Measurements from ENCODE around the gene RWDD1. TPM values are rescaled to one million over a fixed set of nuclear protein-coding genes. Genes with fewer than 3 reads are reported as not detected.

RWDD1 gene
- total RNA-seq, 5 donors from 2014 or later (not counting 1 experiment from before 2014, with no cell fraction given) = 29.3 to 48.9 (median 35.8) TPM

DNA sequence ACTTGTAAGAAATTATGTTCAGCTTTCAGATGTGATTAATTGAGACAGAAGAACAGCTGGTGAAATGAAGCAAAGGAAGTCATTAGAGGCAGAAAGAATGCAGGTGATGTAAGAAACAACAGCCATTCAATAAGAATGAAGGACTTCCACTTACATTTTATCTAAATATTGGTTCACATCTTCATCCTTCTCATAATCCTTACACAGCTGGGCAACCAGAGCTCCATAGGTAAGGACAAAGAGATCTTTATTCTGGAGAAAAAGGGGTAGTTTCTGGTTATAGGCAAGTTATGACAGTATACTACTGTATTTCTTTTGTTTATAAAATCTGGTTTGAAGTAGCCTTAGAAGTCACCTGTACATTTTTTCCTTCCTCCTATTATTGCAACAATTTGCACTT is 28.2 kb upstream of the RWDD1 start:
- H3K27me3 ChIP-seq (replicated peaks in 1 of 2; ENCODE audit: control insufficient read depth in 2 of 2, extremely low read depth in 1 of 2, insufficient read depth in 2 of 2, low read length in 1 of 2) = peaks cover 0 to 3% of the 10 kb centered on the region in 2 experiments
- H3K36me3 Mint-ChIP-seq = no peaks in the 10 kb centered on the region
- no peak overlapping the region for H3K27ac ChIP-seq (ENCODE audit: low read length)
- ChIA-PET POLR2A (no interaction called here), CTCF (interaction anchor here (1.0 to 2.2 kb wide), 3 partner anchors 9 to 330 kb away, joined by 3 to 8 read pairs (median 3); no protein-coding TSS in a partner anchor)
- H3K4me3 ChIP-seq (ENCODE audit: control insufficient read depth in 1 of 2, extremely low read depth in 1 of 2, low read length in 1 of 2) = no peak overlapping the region
- no peaks in the 10 kb centered on the region for H3K4me1 Mint-ChIP-seq
- peaks cover 18 to 23% of the 10 kb centered on the region in 2 donors for H3K27me3 Mint-ChIP-seq
- ATAC-seq (replicated peaks in 1 of 4) (no peak), DNase-seq (no peak)
- no peaks in the 10 kb centered on the region for H3K9me3 ChIP-seq
- no peaks in the 10 kb centered on the region for H3K4me1 ChIP-seq (ENCODE audit: control insufficient read depth in 1 of 2, extremely low read depth in 1 of 2, insufficient read depth in 2 of 2, low read length in 2 of 2)
- H3K27ac Mint-ChIP-seq = no peak overlapping the region
- no peak overlapping the region for H3K4me3 Mint-ChIP-seq
- no peaks in the 10 kb centered on the region for H3K36me3 ChIP-seq (ENCODE audit: control insufficient read depth in 2 of 2, extremely low read depth in 1 of 2, insufficient read depth in 1 of 2, low read length in 1 of 2)
- H3K9me3 Mint-ChIP-seq = no peaks in the 10 kb centered on the region

DNA sequence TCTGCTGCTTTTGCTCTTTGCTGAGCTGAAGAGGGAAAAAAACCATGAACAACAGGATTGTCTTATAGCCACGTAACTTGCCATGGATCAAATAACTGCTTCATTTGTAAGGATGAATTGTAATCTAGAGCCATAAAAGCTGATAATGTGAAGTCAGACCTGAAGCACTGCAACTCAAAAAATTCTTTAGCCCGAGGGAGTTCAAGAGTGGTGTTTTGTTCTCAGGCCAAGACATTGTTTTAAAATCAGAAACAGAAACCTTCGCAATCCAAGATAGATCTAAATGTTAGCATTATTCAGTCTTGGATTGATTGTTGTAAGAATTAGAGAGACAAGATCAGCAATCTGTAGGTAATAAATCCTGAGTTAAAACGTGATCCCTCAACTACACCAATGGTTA is 25.7 kb upstream of the RWDD1 start, which contains the start of gene TRAPPC3L:
TRAPPC3L (minus strand) TSS at position 34 of the 400 bp plus-strand sequence. CDS start 170 bp downstream, outside the sequence.
- no peak within 1 kb of the TSS for H3K27ac ChIP-seq (ENCODE audit: low read length)
- Mint-ChIP-seq H3K27ac (no peak within 1 kb of the TSS), H3K9me3 (no peaks in the 10 kb centered on the region), H3K27me3 (peaks cover 15 to 18% of the 10 kb centered on the region in 2 donors), H3K4me1 (no peaks in the 10 kb centered on the region), H3K4me3 (no peak within 1 kb of the TSS), H3K36me3 (no peaks in the 10 kb centered on the region)
- CTCF ChIA-PET = no interaction called here
- no peak for ATAC-seq (replicated peaks in 1 of 4)
- POLR2A ChIA-PET = no interaction called here
- no peak for DNase-seq
- H3K36me3 ChIP-seq (ENCODE audit: control insufficient read depth in 2 of 2, extremely low read depth in 1 of 2, insufficient read depth in 1 of 2, low read length in 1 of 2) = no peaks in the 10 kb centered on the region
- H3K27me3 ChIP-seq (replicated peaks in 1 of 2; ENCODE audit: control insufficient read depth in 2 of 2, extremely low read depth in 1 of 2, insufficient read depth in 2 of 2, low read length in 1 of 2) = no peaks in the 10 kb centered on the region
- H3K4me3 ChIP-seq (ENCODE audit: control insufficient read depth in 1 of 2, extremely low read depth in 1 of 2, low read length in 1 of 2) = no peak within 1 kb of the TSS
- no peaks in the 10 kb centered on the region for H3K4me1 ChIP-seq (ENCODE audit: control insufficient read depth in 1 of 2, extremely low read depth in 1 of 2, insufficient read depth in 2 of 2, low read length in 2 of 2)
- no peaks in the 10 kb centered on the region for H3K9me3 ChIP-seq
- 100% methylated on average over 1 of the region's 4 CpGs for WGBS (ENCODE audit: insufficient coverage)

DNA sequence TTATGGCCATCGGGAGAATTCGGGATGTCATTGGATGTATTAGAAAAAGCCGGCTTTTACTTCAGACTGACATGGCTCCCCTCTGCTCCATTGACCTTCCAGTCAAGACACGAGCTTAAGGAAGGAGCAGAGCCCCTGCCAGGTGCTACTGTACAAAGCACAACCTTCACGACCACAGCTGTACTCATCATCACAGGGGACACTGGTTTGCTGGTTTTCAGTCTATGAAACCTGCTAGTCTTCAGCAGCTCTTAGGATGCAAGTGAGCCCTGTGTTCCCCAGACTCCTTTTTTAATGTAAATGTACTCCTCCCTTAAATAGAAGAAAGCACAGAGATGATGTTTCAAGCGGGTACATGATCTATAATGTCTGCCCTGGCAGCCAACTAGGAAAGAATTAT is 23.9 kb upstream of the RWDD1 start:
- Histone ChIP-seq H3K27me3 (replicated peaks in 1 of 2; ENCODE audit: control insufficient read depth in 2 of 2, extremely low read depth in 1 of 2, insufficient read depth in 2 of 2, low read length in 1 of 2) (no peaks in the 10 kb centered on the region), H3K4me3 (ENCODE audit: control insufficient read depth in 1 of 2, extremely low read depth in 1 of 2, low read length in 1 of 2) (no peak overlapping the region), H3K9me3 (no peaks in the 10 kb centered on the region), H3K27ac (ENCODE audit: low read length) (no peak overlapping the region), H3K4me1 (ENCODE audit: control insufficient read depth in 1 of 2, extremely low read depth in 1 of 2, insufficient read depth in 2 of 2, low read length in 2 of 2) (no peaks in the 10 kb centered on the region), H3K36me3 (ENCODE audit: control insufficient read depth in 2 of 2, extremely low read depth in 1 of 2, insufficient read depth in 1 of 2, low read length in 1 of 2) (no peaks in the 10 kb centered on the region)
- ChIA-PET POLR2A (no interaction called here), CTCF (interaction anchor here (0.7 to 1.5 kb wide), 2 partner anchors 9 to 14 kb away, joined by 4 to 6 read pairs; no protein-coding TSS in a partner anchor)
- ATAC-seq (replicated peaks in 1 of 4) (no peak), DNase-seq (no peak)
- peaks cover 13 to 21% of the 10 kb centered on the region in 2 donors for H3K27me3 Mint-ChIP-seq
- no peak overlapping the region for H3K4me3 Mint-ChIP-seq
- no peak overlapping the region for H3K27ac Mint-ChIP-seq
- no peaks in the 10 kb centered on the region for H3K36me3 Mint-ChIP-seq
- H3K4me1 Mint-ChIP-seq = no peaks in the 10 kb centered on the region
- WGBS (ENCODE audit: insufficient coverage) = 89% methylated on average over 3 of the region's 6 CpGs
- no peaks in the 10 kb centered on the region for H3K9me3 Mint-ChIP-seq

DNA sequence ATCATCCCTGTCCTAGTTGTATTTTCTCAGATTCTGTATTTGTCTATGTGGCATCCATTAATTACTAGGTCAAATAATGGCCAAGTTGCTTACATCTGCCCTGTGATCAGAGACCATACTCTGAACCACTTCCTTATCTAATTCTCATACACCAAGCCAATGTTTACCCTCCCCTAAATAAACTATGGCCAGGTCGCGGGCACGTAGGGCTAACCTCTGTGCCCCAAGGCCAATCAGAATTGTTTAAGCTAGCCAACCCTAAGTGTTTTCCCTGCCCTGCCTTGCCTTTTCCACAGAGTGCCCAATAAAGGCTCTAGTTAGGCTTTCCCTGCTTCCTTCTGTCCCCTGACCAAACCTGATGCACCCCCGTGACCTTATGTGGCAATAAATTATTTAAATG is 20.5 kb upstream of the RWDD1 start:
- no peak for ATAC-seq (replicated peaks in 1 of 4)
- Histone ChIP-seq H3K27ac (ENCODE audit: low read length) (no peak overlapping the region), H3K27me3 (replicated peaks in 1 of 2; ENCODE audit: control insufficient read depth in 2 of 2, extremely low read depth in 1 of 2, insufficient read depth in 2 of 2, low read length in 1 of 2) (peaks cover 0 to 3% of the 10 kb centered on the region in 2 experiments), H3K4me1 (ENCODE audit: control insufficient read depth in 1 of 2, extremely low read depth in 1 of 2, insufficient read depth in 2 of 2, low read length in 2 of 2) (no peaks in the 10 kb centered on the region), H3K9me3 (no peaks in the 10 kb centered on the region), H3K36me3 (ENCODE audit: control insufficient read depth in 2 of 2, extremely low read depth in 1 of 2, insufficient read depth in 1 of 2, low read length in 1 of 2) (no peaks in the 10 kb centered on the region), H3K4me3 (ENCODE audit: control insufficient read depth in 1 of 2, extremely low read depth in 1 of 2, low read length in 1 of 2) (no peak overlapping the region)
- CTCF ChIA-PET = interaction anchor here (0.6 to 1.4 kb wide), 3 partner anchors 9 to 94 kb away, joined by 4 to 7 read pairs (median 5); no protein-coding TSS in a partner anchor
- H3K36me3 Mint-ChIP-seq = no peaks in the 10 kb centered on the region
- POLR2A ChIA-PET = no interaction called here
- no peaks in the 10 kb centered on the region for H3K4me1 Mint-ChIP-seq
- no peak overlapping the region for H3K4me3 Mint-ChIP-seq
- no peak overlapping the region for H3K27ac Mint-ChIP-seq
- WGBS (ENCODE audit: insufficient coverage) = 96% methylated on average over 4 of the region's 4 CpGs
- DNase-seq = no peak
- H3K9me3 Mint-ChIP-seq = no peaks in the 10 kb centered on the region
- peaks cover 9 to 23% of the 10 kb centered on the region in 2 donors for H3K27me3 Mint-ChIP-seq

DNA sequence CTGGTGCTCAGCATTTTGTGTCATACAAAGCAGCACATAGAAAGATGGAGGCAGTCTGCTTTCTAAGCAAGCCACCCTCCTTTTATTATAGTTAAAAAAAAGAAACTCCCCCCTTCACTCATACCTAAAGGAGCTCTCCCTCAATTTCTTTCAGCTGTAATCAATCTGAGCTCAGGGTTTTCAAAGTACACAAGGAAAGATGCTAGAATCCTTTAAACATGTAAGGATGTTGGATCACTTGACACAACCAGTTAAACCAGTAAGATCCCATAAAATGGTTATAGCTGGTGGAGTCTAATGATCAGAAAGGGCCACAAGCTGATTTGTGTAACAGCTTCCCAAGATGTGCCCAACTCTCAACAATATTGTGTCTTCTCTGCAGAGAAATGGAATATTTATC is 17.9 kb upstream of the RWDD1 start, which contains the start of gene CALHM4:
CALHM4 (plus strand) TSS at position 301 of the 400 bp plus-strand sequence; CDS start at position 344, 43 bp downstream.
- H3K36me3 ChIP-seq (ENCODE audit: control insufficient read depth in 2 of 2, extremely low read depth in 1 of 2, insufficient read depth in 1 of 2, low read length in 1 of 2) = no peaks in the 10 kb centered on the region
- Mint-ChIP-seq H3K27ac (no peak within 1 kb of the TSS), H3K4me1 (no peaks in the 10 kb centered on the region), H3K9me3 (no peaks in the 10 kb centered on the region), H3K4me3 (no peak within 1 kb of the TSS), H3K27me3 (peaks cover 5 to 23% of the 10 kb centered on the region in 2 donors), H3K36me3 (no peaks in the 10 kb centered on the region)
- H3K27me3 ChIP-seq (replicated peaks in 1 of 2; ENCODE audit: control insufficient read depth in 2 of 2, extremely low read depth in 1 of 2, insufficient read depth in 2 of 2, low read length in 1 of 2) = peaks cover 0 to 3% of the 10 kb centered on the region in 2 experiments
- H3K4me1 ChIP-seq (ENCODE audit: control insufficient read depth in 1 of 2, extremely low read depth in 1 of 2, insufficient read depth in 2 of 2, low read length in 2 of 2) = no peaks in the 10 kb centered on the region
- POLR2A ChIA-PET = no interaction called here
- H3K27ac ChIP-seq (ENCODE audit: low read length) = no peak within 1 kb of the TSS
- ATAC-seq (replicated peaks in 1 of 4) (no peak), DNase-seq (no peak)
- H3K9me3 ChIP-seq = no peaks in the 10 kb centered on the region
- CTCF ChIA-PET = interaction anchor here (0.9 to 2.5 kb wide), 6 partner anchors 10 to 266 kb away, joined by 3 to 10 read pairs (median 4); no protein-coding TSS in a partner anchor
- H3K4me3 ChIP-seq (ENCODE audit: control insufficient read depth in 1 of 2, extremely low read depth in 1 of 2, low read length in 1 of 2) = no peak within 1 kb of the TSS

DNA sequence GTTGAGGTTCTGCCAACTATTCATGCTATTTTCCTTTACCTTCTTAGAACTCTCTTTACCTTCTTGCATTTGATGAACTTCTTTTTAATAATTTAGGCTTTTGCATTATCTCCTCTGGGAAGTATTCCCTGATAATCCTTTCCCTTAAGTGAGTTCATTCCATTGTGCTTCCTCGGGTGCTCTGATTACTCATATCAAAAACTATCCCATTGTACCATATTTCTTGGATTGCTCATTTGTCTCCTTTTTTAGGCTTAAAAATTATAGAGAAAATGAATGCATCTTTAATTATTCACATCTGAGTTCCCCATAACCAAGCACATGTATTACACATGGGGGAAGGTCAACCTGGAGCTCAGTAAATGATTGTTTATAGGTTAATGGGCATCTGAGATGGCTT is 15.2 kb upstream of the RWDD1 start:
- H3K4me3 Mint-ChIP-seq = no peak overlapping the region
- ChIA-PET CTCF (interaction anchor here in 1 of 2 donors (1.4 kb wide), 1 partner anchor 14 kb away, joined by 3 read pairs; no protein-coding TSS in a partner anchor), POLR2A (no interaction called here)
- no peaks in the 10 kb centered on the region for H3K36me3 Mint-ChIP-seq
- Histone ChIP-seq H3K9me3 (no peaks in the 10 kb centered on the region), H3K4me3 (ENCODE audit: control insufficient read depth in 1 of 2, extremely low read depth in 1 of 2, low read length in 1 of 2) (no peak overlapping the region), H3K27me3 (replicated peaks in 1 of 2; ENCODE audit: control insufficient read depth in 2 of 2, extremely low read depth in 1 of 2, insufficient read depth in 2 of 2, low read length in 1 of 2) (peaks cover 0 to 3% of the 10 kb centered on the region in 2 experiments), H3K36me3 (ENCODE audit: control insufficient read depth in 2 of 2, extremely low read depth in 1 of 2, insufficient read depth in 1 of 2, low read length in 1 of 2) (no peaks in the 10 kb centered on the region), H3K4me1 (ENCODE audit: control insufficient read depth in 1 of 2, extremely low read depth in 1 of 2, insufficient read depth in 2 of 2, low read length in 2 of 2) (no peaks in the 10 kb centered on the region), H3K27ac (ENCODE audit: low read length) (no peak overlapping the region)
- peaks cover 0 to 2% (median 0%) of the 10 kb centered on the region in 3 donors for H3K4me1 Mint-ChIP-seq
- peaks cover 1 to 18% of the 10 kb centered on the region in 2 donors for H3K27me3 Mint-ChIP-seq
- no peaks in the 10 kb centered on the region for H3K9me3 Mint-ChIP-seq
- DNase-seq (no peak), ATAC-seq (replicated peaks in 1 of 4) (no peak)
- no peak overlapping the region for H3K27ac Mint-ChIP-seq
- no CpG with 5 or more reads among the region's 1 CpG for WGBS (ENCODE audit: insufficient coverage)

Measured in T-cell (primary cell).